GM18505 (cell line): ENCODE measurements around the gene ABHD14A.
"Not testable (repeated sequence)": the region's sequence is repeated elsewhere in the genome, so short reads cannot be mapped to it uniquely, and the experiment has no call there.

Experiments used
- ATAC-seq: cut with Tn5 transposase; IDR thresholded peaks from one replicate; pipeline ENCODE4 v1.9.1; 2021; ENCODE audit not compliant: unreplicated experiment
- POLR2A ChIP-seq: IDR thresholded peaks from 4 replicates; pipeline ENCODE4 v1.6.1; 2011; ENCODE audit warnings: borderline replicate concordance; ENCODE audit not compliant: insufficient read depth, insufficient read length; ENCODE audit errors: extremely low read depth

Gene ABHD14A

DNA sequence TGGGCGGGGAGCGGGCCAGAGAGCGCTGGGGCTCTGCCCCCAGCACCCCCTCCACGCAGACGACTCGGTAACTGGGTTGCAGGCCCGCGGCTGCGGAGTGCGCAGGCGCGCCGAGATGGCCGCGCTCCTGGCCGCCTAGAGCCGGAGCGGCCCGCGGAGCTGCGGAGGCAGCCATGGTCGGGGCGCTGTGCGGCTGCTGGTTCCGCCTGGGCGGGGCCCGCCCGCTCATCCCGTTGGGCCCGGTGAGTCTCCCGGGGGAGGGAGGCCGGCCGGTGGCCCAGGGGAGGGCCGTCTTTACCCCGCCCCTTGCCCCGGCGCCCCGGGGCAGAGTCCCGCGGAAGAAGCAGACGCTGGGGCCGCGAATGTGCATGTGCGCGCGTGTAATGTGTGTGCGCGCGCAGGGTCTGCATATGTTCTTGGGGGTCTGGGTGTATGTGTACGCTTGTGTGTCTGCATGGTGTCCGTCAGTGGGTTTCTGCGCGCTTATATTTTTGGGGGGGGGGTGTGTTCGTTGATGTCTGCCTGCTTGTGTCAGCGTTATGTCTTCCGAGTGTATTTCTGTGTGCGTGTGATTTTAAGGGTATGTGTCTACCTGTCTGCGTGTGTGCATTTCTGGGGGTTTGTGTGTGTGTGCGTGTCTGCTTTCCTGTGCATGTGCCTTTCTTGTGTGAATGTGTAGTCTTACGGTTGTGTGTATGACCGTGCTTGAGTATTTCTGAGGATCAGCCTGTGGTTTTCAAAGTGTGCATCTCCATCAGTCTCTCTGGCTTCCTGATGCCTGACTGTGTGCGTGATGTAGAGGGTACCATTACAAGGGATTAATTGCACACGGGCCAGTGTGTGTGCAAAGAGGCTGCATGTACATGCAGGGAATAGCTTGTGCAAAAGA lies at the start of gene ABHD14A:
Gene ABHD14A (plus strand): TSS at position 102 of the 889 bp plus-strand sequence. CDS start 72 bp downstream, at position 174.
- peak; percentile 88 for TF ChIP-seq POLR2A
- ATAC-seq = peak; percentile 47

DNA sequence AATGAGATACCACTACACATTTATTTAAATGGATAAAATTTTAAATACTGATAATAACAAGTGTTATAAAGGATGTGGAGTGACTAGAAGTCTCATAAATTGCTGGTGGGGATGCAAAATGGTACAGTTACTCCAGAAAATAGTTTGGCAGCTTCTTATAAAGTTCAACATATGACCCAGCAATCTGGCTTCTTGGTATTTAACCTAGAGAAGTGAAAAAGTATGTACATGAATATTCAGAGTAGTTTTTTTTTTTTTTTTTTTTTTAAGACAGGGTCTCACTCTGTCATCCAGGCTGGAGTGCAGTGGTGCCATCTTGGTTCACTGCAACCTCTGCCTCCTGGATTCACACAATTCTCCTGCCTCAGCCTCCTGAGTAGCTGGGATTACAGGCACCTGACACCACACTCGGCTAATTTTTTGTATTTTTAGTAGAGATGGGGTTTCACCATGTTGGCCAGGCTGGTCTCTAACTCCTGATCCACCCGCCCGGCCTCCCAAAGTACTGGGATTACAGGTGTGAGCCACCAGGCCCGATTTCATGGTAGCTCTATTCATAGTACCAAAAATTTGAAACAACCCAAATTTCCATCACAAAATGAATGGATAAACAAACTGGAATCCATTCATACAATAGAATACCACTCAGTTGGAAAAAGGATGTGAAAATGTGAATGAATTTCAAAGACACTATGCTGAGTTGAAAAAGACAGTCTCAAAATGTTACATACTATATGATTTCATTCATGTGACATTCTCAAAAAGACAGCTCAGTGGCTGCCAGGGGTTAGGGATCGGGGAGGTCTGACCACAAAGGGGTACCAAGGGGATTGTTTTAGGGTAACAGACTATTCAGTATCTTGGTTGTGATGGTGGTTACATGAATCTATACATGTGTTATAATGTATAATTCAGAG lies 47.5 kb upstream of the ABHD14A start:
- TF ChIP-seq POLR2A = no peak
- ATAC-seq = no peak

- no peak for TF ChIP-seq POLR2A
- no peak for ATAC-seq
Observed at GRCh38 chr3:51928438-51928837, 46.4 kb upstream of the ABHD14A start.

DNA sequence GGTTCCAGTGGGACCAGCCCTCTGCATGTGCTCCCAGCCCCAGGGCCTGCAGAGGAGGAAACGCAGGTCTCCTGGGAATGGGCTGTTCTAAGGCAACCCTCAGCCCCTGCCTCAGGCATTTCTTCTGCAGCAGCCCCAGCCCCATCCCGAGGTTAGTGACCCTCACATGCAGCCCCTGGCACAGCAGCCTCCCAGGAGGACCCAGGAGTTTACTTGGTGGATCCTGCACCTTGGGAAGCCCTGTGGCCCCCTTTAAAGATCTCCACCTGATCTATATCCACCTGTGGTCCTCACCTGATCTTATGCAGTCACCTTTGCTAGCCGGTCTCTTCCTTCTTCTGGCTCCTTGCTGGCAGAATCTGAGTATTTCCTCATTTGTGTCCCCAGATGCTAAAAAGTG lies 45.9 kb upstream of the ABHD14A start:
- ATAC-seq = not testable (repeated sequence)

DNA sequence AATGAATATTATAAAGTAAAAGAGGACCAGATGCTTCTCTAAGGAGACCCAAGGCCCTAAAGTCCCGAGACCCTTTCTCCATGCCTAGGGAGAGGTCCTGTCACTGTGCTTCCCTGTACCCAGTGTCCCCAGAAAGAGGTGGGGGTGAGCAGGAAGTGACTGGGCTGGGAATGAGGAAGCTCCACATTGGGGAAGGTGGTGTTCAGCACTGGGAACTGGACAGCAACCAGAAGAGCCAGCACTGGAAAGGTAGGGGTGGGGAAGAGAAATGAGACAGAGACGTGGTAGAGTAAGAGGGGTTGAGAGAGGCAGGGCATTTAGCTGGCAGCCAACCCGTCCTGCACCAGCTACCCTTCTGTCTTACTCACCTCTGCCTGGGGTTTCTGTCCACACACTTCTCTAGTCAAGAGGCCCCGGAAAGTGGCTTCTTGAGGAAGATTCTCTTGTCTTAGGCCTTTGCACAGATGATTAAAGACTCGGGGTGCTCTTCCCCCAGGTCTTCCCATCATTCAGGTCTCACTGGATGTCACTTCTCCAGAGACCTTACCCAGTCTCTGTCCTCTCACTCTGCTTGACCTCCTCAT lies 45.4 kb upstream of the ABHD14A start:
- no peak for TF ChIP-seq POLR2A
- ATAC-seq = no peak

GRCh38 chr3:51930439-51930838 lies 44.4 kb upstream of the ABHD14A start:
- no peak for TF ChIP-seq POLR2A
- ATAC-seq = no peak

GRCh38 chr3:51931756-51932155 lies 43.1 kb upstream of the ABHD14A start:
- no peak for TF ChIP-seq POLR2A
- ATAC-seq = no peak

GRCh38 chr3:51932471-51933370 lies 42.1 kb upstream of the ABHD14A start:
- TF ChIP-seq POLR2A = no peak
- ATAC-seq = no peak

DNA sequence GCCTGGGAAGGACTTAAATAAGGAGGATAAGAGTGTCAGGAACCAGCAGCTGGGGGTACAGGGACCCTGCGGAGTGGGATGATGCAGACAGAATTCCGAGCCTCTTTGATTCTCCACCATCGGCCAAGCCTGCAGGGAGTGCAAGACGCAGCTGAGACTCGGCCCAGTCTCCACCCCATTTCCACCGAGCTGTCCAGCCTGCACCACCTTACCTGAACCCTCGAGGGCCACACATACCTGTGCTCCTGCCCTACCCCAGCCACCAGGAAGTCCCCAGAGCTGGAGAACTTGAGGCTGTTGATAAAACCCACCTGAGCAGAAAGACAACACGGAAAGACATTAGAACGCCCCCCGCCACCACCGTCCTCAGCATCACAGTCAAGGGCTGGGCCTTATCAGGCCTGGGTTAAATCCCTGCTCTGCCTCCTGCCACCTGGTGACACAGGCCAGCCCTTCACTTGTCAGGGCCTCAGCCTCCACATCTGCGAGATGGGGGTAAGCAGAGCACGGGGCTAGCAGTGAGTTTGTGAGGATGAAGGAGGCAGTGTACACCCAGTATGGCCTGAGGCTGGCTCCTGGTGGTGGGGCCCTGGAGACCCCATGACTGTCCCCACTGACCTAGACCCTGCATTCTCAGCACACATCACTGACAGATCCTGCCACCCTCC lies 41.3 kb upstream of the ABHD14A start:
- no peak for TF ChIP-seq POLR2A
- no peak for ATAC-seq

DNA sequence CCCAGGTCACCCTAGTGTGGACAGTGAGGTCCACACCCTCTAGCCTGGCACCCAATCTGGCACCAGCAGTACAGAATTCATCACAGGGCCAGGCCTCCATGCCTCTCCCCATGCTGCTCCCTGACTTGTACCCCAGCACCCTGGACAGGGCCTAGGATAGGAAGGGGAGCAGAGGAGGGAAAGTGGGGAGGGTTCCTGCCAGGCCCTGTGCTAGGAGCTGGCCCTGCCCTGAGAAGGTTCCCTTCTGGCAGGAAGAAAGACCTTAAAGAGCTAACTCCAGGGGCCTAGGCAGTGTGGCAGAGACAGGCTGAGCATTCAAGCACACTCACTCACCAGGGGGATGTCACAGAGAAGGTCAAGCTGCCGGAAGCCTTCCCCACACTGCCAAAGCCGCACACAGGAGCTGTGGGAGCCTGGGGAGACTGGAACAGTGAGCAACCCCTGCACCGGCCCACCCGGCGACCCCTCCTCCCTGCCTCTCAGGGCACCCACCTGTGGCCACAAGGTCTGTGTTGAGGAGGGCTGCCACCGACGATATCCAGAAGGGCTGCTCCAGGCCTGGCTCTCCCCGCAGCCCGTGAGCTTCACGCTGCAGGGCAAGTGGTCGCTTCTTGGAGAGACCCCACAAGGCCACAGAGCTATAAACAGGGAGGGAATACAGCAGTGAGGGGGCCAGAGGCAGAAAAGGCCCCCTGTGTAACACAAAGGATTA lies 40.6 kb upstream of the ABHD14A start:
- no peak for ATAC-seq
- no peak for TF ChIP-seq POLR2A
